OCI-LY1 (cell line): Measurements from ENCODE around the gene KLF5.

Experiments used
- CTCF ChIP-seq: fragments of 200-600 bp; sonication (generic), shearing (Covaris generic); IDR thresholded peaks from 2 replicates; pipeline ENCODE4 v1.5.1; 2017; ENCODE audit warnings: mild to moderate bottlenecking, antibody characterized with exemption, low read length, moderate library complexity, mixed read lengths
- EZH2 ChIP-seq: fragments of 200-600 bp; sonication (generic), shearing (Covaris generic); IDR thresholded peaks from 2 replicates; pipeline ENCODE4 v1.8.0; 2017; ENCODE audit warnings: borderline replicate concordance, mixed run types, mild to moderate bottlenecking, antibody characterized with exemption, low read length, moderate library complexity, mixed read lengths

GRCh38 chr13:73062468-73062867 lies 3.7 kb downstream of the KLF5 start:
- TF ChIP-seq CTCF, result no peak
- no peak for TF ChIP-seq EZH2
